GM18951 (cell line): ENCODE data around the gene TXLNA.

Source experiments
- POLR2A ChIP-seq: IDR thresholded peaks from 4 replicates; pipeline ENCODE4 v1.6.1; 2011; ENCODE audit warnings: mild to moderate bottlenecking; ENCODE audit not compliant: insufficient read length, insufficient read depth; ENCODE audit errors: extremely low read depth
- in situ Hi-C: fragments of 300-500 bp; cut with MboI; formaldehyde crosslinking; loops from one replicate; pipeline ENCODE4 v1.12.0; 2022; ENCODE audit warnings: low sequenced_read_pairs, mixed read lengths, inconsistent platforms; ENCODE audit not compliant: unreplicated experiment

TXLNA gene

GRCh38 chr1:32208469-32208868 lies 29.0 kb downstream of the TXLNA start:
- in situ Hi-C loops = no loop called here
- peak; percentile 13 for TF ChIP-seq POLR2A

GRCh38 chr1:32208891-32209328 lies 29.4 kb downstream of the TXLNA start, which contains the start of gene DCDC2B:
Gene DCDC2B, plus strand, starts transcription at chr1:32209089. Its CDS starts 5 bp downstream, at chr1:32209094.
- no peak for TF ChIP-seq POLR2A
- in situ Hi-C loops = no loop called here

- no peak for TF ChIP-seq POLR2A
- in situ Hi-C loops = no loop called here
Measured at GRCh38 chr1:32215629-32216480, 36.4 kb downstream of the TXLNA start.

GRCh38 chr1:32216566-32216965 lies 37.1 kb downstream of the TXLNA start:
- TF ChIP-seq POLR2A = no peak
- in situ Hi-C loops = no loop called here

GRCh38 chr1:32219022-32219421 lies 39.5 kb downstream of the TXLNA start:
- in situ Hi-C loops = no loop called here
- no peak for TF ChIP-seq POLR2A

- in situ Hi-C loops = no loop called here
- TF ChIP-seq POLR2A = no peak
Measured at GRCh38 chr1:32220746-32221580, 41.5 kb downstream of the TXLNA start.

GRCh38 chr1:32221581-32221979 lies 42.1 kb downstream of the TXLNA start:
- no peak for TF ChIP-seq POLR2A
- in situ Hi-C loops = no loop called here

GRCh38 chr1:32221980-32222755 lies 42.7 kb downstream of the TXLNA start, which contains the start of the genes EIF3I and TMEM234:
Gene EIF3I, plus strand, starts transcription at chr1:32222407. Its CDS starts 35 bp downstream, at chr1:32222442.
Gene TMEM234, minus strand, starts transcription at chr1:32222353. Its CDS starts 31 bp downstream, at chr1:32222322.
- TF ChIP-seq POLR2A = peak; percentile 77
- in situ Hi-C loops = no loop called here

GRCh38 chr1:32223683-32224082 lies 44.2 kb downstream of the TXLNA start:
- in situ Hi-C loops = no loop called here

GRCh38 chr1:32224285-32224684 lies 44.8 kb downstream of the TXLNA start:
- no peak for TF ChIP-seq POLR2A
- in situ Hi-C loops = no loop called here

More at GRCh38 chr1:32223683-32224082, 44.2 kb downstream of the TXLNA start:
- no peak for TF ChIP-seq POLR2A

- TF ChIP-seq POLR2A = no peak
- in situ Hi-C loops = no loop called here
Measured at GRCh38 chr1:32228771-32229170, 49.3 kb downstream of the TXLNA start.

GRCh38 chr1:32231843-32232432 lies 52.5 kb downstream of the TXLNA start:
- no peak for TF ChIP-seq POLR2A
- in situ Hi-C loops = loop anchor here (5.0 kb wide), 1 partner anchor 85 kb away; no protein-coding TSS in a partner anchor
